Activated T-helper 1 cell treated with anti-CD3 and anti-CD28 coated beads, Interleukin-12 subunit alpha, Interleukin-12 subunit beta, Interleukin-2, Interleukin-4 antibody, amounts not matched to agents 30 ng/mL and 10 ng/mL and 1 ng/mL, durations not matched to agents 14 hours and 24 hours and 36 hours (primary cell): ENCODE results near the gene PLXDC2. TPM values are rescaled to one million over a fixed set of nuclear protein-coding genes. Genes with fewer than 3 reads are reported as not detected.

ENCODE experiments used
- DNase-seq: peaks from one replicate; pipeline ENCODE4 v3.0.0; 2021; ENCODE audit warnings: low spot score
- H3K27ac Mint-ChIP-seq: one replicate; pipeline ENCODE4 v1.8.0; 2021; ENCODE audit warnings: mild to moderate bottlenecking, mixed read lengths
- H3K27me3 Mint-ChIP-seq: one replicate; pipeline ENCODE4 v1.8.0; 2022; ENCODE audit warnings: mild to moderate bottlenecking, moderate library complexity, mixed read lengths; ENCODE audit not compliant: insufficient read depth
- H3K36me3 Mint-ChIP-seq: one replicate; pipeline ENCODE4 v1.8.0; 2021; ENCODE audit warnings: low read depth, mixed read lengths
- H3K4me1 Mint-ChIP-seq: one replicate; pipeline ENCODE4 v1.8.0; 2021; ENCODE audit warnings: low read depth, mixed read lengths
- H3K4me3 Mint-ChIP-seq: one replicate; pipeline ENCODE4 v1.8.0; 2021; ENCODE audit warnings: mild to moderate bottlenecking, moderate library complexity, mixed read lengths
- H3K9me3 Mint-ChIP-seq: one replicate; pipeline ENCODE4 v1.8.0; 2021; ENCODE audit warnings: mixed read lengths
- intact Hi-C: fragments of 100-400 bp; cut with micrococcal nuclease; formaldehyde crosslinking; loops from one replicate; pipeline ENCODE4 v1.15.1; 2024
- total RNA-seq: library from RNA; stranded (reverse); gene quantifications from 2 replicates; pipeline ENCODE4 v1.2.3, GENCODE V29; 2022

The PLXDC2 gene
- total RNA-seq, 1 donor from 2014 or later: not detected

DNA sequence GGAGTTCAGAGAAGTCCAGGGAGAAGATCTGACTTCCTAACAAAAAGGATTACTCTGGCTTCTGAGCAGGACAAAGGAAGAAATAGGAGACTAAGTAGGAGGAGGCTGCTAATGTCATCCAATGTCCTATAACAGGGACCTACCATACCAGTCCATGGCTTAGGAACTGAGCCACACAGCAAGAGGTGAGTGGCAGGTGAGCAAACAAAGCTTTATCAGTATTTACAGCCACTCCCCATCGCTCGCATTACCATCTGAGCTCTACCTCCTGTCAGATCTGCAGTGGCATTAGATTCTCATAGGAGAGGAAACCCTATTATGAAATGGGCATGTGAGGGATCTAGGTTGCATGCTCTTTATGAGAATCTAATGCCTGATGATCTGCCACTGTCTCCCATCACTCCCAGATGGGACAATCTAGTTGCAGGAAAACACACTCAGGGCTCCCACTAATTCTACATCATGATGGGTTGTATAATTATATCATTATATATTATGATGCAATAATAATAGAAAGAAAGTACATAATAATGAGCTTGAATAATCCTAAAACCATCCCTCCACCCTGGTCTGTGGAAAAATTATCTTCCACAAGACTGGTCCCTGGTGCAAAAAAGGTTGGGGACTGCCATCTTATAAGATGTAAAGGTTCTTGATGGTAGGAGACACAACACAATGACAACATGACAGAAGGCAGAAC, 487.4 kb downstream of the PLXDC2 start:
- no peak overlapping the region for H3K4me3 Mint-ChIP-seq
- peaks cover 4% of the 10 kb centered on the region for H3K9me3 Mint-ChIP-seq
- intact Hi-C loops: no loop called here
- no peaks in the 10 kb centered on the region for H3K27me3 Mint-ChIP-seq
- H3K4me1 Mint-ChIP-seq: no peaks in the 10 kb centered on the region
- DNase-seq: no peak
- no peaks in the 10 kb centered on the region for H3K36me3 Mint-ChIP-seq
- H3K27ac Mint-ChIP-seq: no peak overlapping the region

GRCh38 chr10:20313665-20314064, 497.4 kb downstream of the PLXDC2 start:
- no peak overlapping the region for H3K27ac Mint-ChIP-seq
- H3K4me3 Mint-ChIP-seq: no peak overlapping the region
- no peaks in the 10 kb centered on the region for H3K36me3 Mint-ChIP-seq
- H3K9me3 Mint-ChIP-seq: peaks cover 42% of the 10 kb centered on the region
- DNase-seq: no peak
- intact Hi-C loops: no loop called here
- no peaks in the 10 kb centered on the region for H3K27me3 Mint-ChIP-seq
- no peaks in the 10 kb centered on the region for H3K4me1 Mint-ChIP-seq

DNA sequence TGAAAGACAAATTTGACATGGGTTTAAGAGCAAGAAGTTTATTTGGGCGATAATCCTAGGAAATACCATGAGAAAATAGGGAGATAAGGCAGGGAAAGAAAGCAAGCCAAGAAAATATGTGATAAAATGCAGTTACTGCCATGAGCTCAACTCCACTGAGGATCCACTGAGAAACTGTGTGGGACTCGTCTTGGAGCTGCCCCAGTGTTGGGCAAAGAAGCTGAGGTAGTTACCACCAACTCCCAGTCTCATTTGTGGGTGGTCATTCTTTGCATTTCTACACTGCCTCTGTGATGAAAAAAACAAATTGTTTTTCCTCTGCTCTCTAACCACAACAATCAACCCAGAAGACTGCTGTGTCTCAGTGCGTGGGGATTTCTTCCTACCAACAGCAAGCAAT, 498.2 kb downstream of the PLXDC2 start:
- H3K27ac Mint-ChIP-seq: no peak overlapping the region
- H3K36me3 Mint-ChIP-seq: no peaks in the 10 kb centered on the region
- H3K27me3 Mint-ChIP-seq: no peaks in the 10 kb centered on the region
- intact Hi-C loops: no loop called here
- no peak for DNase-seq
- H3K4me3 Mint-ChIP-seq: no peak overlapping the region
- peaks cover 40% of the 10 kb centered on the region for H3K9me3 Mint-ChIP-seq
- H3K4me1 Mint-ChIP-seq: no peaks in the 10 kb centered on the region

- Mint-ChIP-seq H3K27me3 (no peaks in the 10 kb centered on the region), H3K36me3 (no peaks in the 10 kb centered on the region), H3K27ac (no peak overlapping the region), H3K4me3 (no peak overlapping the region), H3K4me1 (no peaks in the 10 kb centered on the region), H3K9me3 (peaks cover 21% of the 10 kb centered on the region)
- DNase-seq: no peak
- intact Hi-C loops: no loop called here
Observed at GRCh38 chr10:20327954-20328353, 511.7 kb downstream of the PLXDC2 start.

DNA sequence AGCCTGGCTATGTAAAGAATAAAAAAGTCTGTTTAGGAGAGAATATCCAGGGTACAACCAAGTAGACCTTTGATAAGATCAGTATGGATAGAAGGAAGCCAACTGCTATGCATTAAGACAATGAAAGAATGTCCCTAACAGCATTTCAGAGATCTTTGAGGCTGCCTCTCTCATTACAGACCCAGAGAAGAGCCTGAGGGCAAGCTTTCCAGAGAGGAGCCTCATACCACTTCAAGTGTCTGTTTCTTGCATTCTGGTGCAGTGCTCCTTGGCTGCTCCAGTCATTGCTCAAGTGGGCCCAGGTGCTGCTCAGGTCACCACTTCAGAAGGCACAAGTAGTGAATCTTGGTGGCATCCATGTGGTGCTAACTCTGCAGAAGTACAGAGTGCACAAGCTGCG, 514.0 kb downstream of the PLXDC2 start:
- no peaks in the 10 kb centered on the region for H3K36me3 Mint-ChIP-seq
- intact Hi-C loops: no loop called here
- peaks cover 21% of the 10 kb centered on the region for H3K9me3 Mint-ChIP-seq
- no peak overlapping the region for H3K4me3 Mint-ChIP-seq
- no peaks in the 10 kb centered on the region for H3K4me1 Mint-ChIP-seq
- no peaks in the 10 kb centered on the region for H3K27me3 Mint-ChIP-seq
- no peak for DNase-seq
- no peak overlapping the region for H3K27ac Mint-ChIP-seq

GRCh38 chr10:20334559-20334958, 518.3 kb downstream of the PLXDC2 start:
- Mint-ChIP-seq H3K4me3 (no peak overlapping the region), H3K4me1 (no peaks in the 10 kb centered on the region), H3K27me3 (no peaks in the 10 kb centered on the region), H3K27ac (no peak overlapping the region), H3K36me3 (no peaks in the 10 kb centered on the region), H3K9me3 (peaks cover 27% of the 10 kb centered on the region)
- DNase-seq: no peak
- intact Hi-C loops: no loop called here
